Activated gamma-delta T cell treated with Interleukin-2 at 50 U/mL for 16 hours (primary cell): ENCODE measurements around the gene AGAP9.
"Not testable (repeated sequence)": the region's sequence is repeated elsewhere in the genome, so short reads cannot be mapped to it uniquely, and the experiment has no call there.

ENCODE experiments used
- DNase-seq: peaks from one replicate; pipeline ENCODE4 v3.0.0-alpha.2; 2020

AGAP9 gene

GRCh38 chr10:47484786-47485185, 38.7 kb downstream of the AGAP9 start:
- DNase-seq, result not testable (repeated sequence)

- not testable (repeated sequence) for DNase-seq
These were observed 39.5 kb downstream of the AGAP9 start, which contains the start of gene ANXA8 for GRCh38 chr10:47483923-47484322. ANXA8 (minus strand) TSS chr10:47484115; CDS start chr10:47483933, 182 bp downstream.

GRCh38 chr10:47482367-47482766, 41.1 kb downstream of the AGAP9 start:
- not testable (repeated sequence) for DNase-seq

- DNase-seq, result not testable (repeated sequence)
These were observed 41.7 kb downstream of the AGAP9 start for GRCh38 chr10:47481768-47482181.

- DNase-seq, result not testable (repeated sequence)
These were observed 42.2 kb downstream of the AGAP9 start for GRCh38 chr10:47481182-47481766.

GRCh38 chr10:47480133-47480532, 43.3 kb downstream of the AGAP9 start:
- DNase-seq, result not testable (repeated sequence)

GRCh38 chr10:47478114-47478513, 45.3 kb downstream of the AGAP9 start:
- not testable (repeated sequence) for DNase-seq

- not testable (repeated sequence) for DNase-seq
These were observed 46.4 kb downstream of the AGAP9 start for GRCh38 chr10:47477078-47477477.

GRCh38 chr10:47475101-47475500, 48.3 kb downstream of the AGAP9 start:
- not testable (repeated sequence) for DNase-seq

GRCh38 chr10:47473516-47473915, 49.9 kb downstream of the AGAP9 start:
- DNase-seq, result not testable (repeated sequence)

- not testable (repeated sequence) for DNase-seq
These were observed 50.8 kb downstream of the AGAP9 start for GRCh38 chr10:47472647-47473046.

GRCh38 chr10:47472072-47472471, 51.4 kb downstream of the AGAP9 start:
- not testable (repeated sequence) for DNase-seq

GRCh38 chr10:47468731-47469528, 54.5 kb downstream of the AGAP9 start:
- DNase-seq, result not testable (repeated sequence)

- DNase-seq, result not testable (repeated sequence)
These were observed 55.5 kb downstream of the AGAP9 start for GRCh38 chr10:47467957-47468356.

- not testable (repeated sequence) for DNase-seq
These were observed 56.0 kb downstream of the AGAP9 start for GRCh38 chr10:47467458-47467857.

GRCh38 chr10:47465216-47465917, 58.1 kb downstream of the AGAP9 start:
- DNase-seq, result not testable (repeated sequence)

GRCh38 chr10:47462577-47463358, 60.7 kb downstream of the AGAP9 start:
- DNase-seq, result not testable (repeated sequence)

GRCh38 chr10:47461261-47461687, 62.2 kb downstream of the AGAP9 start:
- DNase-seq, result not testable (repeated sequence)

GRCh38 chr10:47458466-47459154, 64.8 kb downstream of the AGAP9 start:
- no peak for DNase-seq

GRCh38 chr10:47457826-47458225, 65.6 kb downstream of the AGAP9 start:
- DNase-seq, result no peak

GRCh38 chr10:47457528-47457820, 66.0 kb downstream of the AGAP9 start:
- no peak for DNase-seq
